ENCODE results near the gene SFXN1. TPM values are rescaled to one million over a fixed set of nuclear protein-coding genes. Genes with fewer than 3 reads are reported as not detected.

The SFXN1 gene, protein sequence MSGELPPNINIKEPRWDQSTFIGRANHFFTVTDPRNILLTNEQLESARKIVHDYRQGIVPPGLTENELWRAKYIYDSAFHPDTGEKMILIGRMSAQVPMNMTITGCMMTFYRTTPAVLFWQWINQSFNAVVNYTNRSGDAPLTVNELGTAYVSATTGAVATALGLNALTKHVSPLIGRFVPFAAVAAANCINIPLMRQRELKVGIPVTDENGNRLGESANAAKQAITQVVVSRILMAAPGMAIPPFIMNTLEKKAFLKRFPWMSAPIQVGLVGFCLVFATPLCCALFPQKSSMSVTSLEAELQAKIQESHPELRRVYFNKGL
- 342 and 410 TPM in 2 replicates for total RNA-seq (2012; rRNA removed)
- polyA plus RNA-seq (2012; rRNA removed) = 105 and 131 TPM in 2 replicates
- polyA plus RNA-seq (2012; cell fraction: cytosol; rRNA removed) = 50.0 and 69.0 TPM in 2 replicates
- polyA plus RNA-seq (2012; cell fraction: nucleus; rRNA removed; ENCODE audit: low replicate concordance) = 45.0 and 91.6 TPM in 2 replicates
- percentile 86 among the genes with signal in this experiment for Bru-seq, nascent RNA
- BruChase-seq, experiment 1, labeled RNA remaining after a 6-hour chase = percentile 85 among the genes with signal in this experiment
- percentile 83 among the genes with signal in this experiment for BruChase-seq, experiment 2, labeled RNA remaining after a 2-hour chase
- long read RNA-seq, full-length matches to known transcripts = 70 of 96 reads
- long read RNA-seq, partial matches to known transcripts = 6 of 96 reads
- long read RNA-seq, other reads (novel, unspliced or antisense) = 20 of 96 reads

DNA sequence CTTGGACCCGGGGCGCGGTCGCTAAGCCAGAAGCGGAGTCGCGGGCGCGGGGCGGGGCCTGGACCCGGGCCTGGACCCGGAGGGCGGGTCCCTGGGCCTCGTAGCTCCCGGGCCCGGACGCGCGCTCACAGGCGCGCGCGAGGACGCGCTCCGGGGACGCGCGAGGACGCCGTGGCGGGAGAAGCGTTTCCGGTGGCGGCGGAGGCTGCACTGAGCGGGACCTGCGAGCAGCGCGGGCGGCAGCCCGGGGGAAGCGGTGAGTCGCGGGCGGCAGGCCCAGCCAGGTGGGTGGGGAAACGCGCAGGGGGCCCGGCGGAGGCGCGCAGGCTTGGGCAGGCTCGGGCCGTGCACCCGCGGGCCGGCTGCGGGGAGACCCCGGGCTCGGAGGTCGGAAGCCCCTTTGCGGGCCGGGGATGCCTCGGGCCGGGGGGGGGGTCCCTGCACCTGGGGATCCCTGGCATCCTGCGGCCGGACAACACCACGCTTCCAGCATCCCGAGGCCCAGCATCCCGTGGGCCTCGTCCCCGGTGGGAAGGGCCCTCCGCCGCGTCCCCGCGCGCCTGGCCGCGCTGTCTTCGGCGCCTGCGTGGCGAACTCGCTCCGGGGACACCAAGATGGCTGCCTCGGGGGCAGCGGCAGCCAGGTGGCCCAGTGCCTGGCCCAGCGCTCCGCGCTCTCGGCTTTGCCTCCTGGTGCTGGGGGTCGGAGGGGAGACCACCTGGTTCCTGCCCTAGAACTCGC is at the start of gene SFXN1:
Gene SFXN1 (plus strand): TSS at position 177 of the 741 bp plus-strand sequence. CDS start 13,544 bp downstream, outside the sequence.
- in situ Hi-C loops (cut with MboI; ENCODE audit: low sequenced_read_pairs) = no loop called here
- Histone ChIP-seq H2AK5ac (ENCODE audit: low read depth, low read length) (peak within 1 kb of the TSS; percentile 96), H2AFZ (replicated peaks; ENCODE audit: low read length, poor library complexity) (peak within 1 kb of the TSS; percentile 91), H3K4me3 (ENCODE audit: insufficient read depth, low read depth, low read length) (peak within 1 kb of the TSS; percentile 93), H4K20me1 (ENCODE audit: insufficient read depth, low read length) (peaks cover 20% of the 10 kb centered on the region), H3K36me3 (ENCODE audit: control insufficient read depth, insufficient read depth, low read length) (peaks cover 7% of the 10 kb centered on the region), H3K27me3 (ENCODE audit: control insufficient read depth, insufficient read depth, low read length) (peaks cover 3% of the 10 kb centered on the region), H3K9me1 (ENCODE audit: insufficient read depth, low read length) (peaks cover 11% of the 10 kb centered on the region; the same call in 1 of the 2 replicates), H3K9ac (ENCODE audit: low read depth, low read length) (peak within 1 kb of the TSS; percentile 92), H3K14ac (replicated peaks; ENCODE audit: low read depth, low read length) (peak within 1 kb of the TSS; percentile 100), H3K4me2 (ENCODE audit: low read depth, low read length) (peak within 1 kb of the TSS; percentile 90), H4K8ac (ENCODE audit: low read depth in 2 of 2, low read length in 2 of 2) (peak within 1 kb of the TSS; percentile 90 to 98), H3K4me1 (ENCODE audit: control insufficient read depth, insufficient read depth, low read length) (peaks cover 5% of the 10 kb centered on the region), H3K9me3 (ENCODE audit: control insufficient read depth, insufficient read depth, low read length) (no peaks in the 10 kb centered on the region), H2BK120ac (ENCODE audit: low read depth, low read length) (peak within 1 kb of the TSS; percentile 82), H3K79me1 (ENCODE audit: low read depth in 1 of 2, low read length in 2 of 2) (peaks cover 8 to 28% of the 10 kb centered on the region in 2 experiments; a peak in 3 of 4 replicates), H2BK20ac (ENCODE audit: low read depth, low read length) (peak within 1 kb of the TSS; percentile 29), H3K56ac (ENCODE audit: extremely low read depth, insufficient read depth, low read length) (peak within 1 kb of the TSS; percentile 90), H4K5ac (ENCODE audit: low read depth, low read length) (peak within 1 kb of the TSS; percentile 96), H3K4ac (ENCODE audit: low read depth, low read length) (peak within 1 kb of the TSS; percentile 98), H3K23ac (ENCODE audit: low read depth, low read length) (peak within 1 kb of the TSS; percentile 99), H3K18ac (ENCODE audit: low read depth, low read length) (peak within 1 kb of the TSS; percentile 80), H2BK15ac (ENCODE audit: low read depth, low read length) (peak within 1 kb of the TSS; percentile 70), H4K91ac (ENCODE audit: insufficient read depth, low read depth, low read length) (peak within 1 kb of the TSS; percentile 97), H2BK5ac (ENCODE audit: low read depth, low read length, poor library complexity, severe bottlenecking) (peak within 1 kb of the TSS; percentile 75), H2AK9ac (replicated peaks; ENCODE audit: low read depth, low read length, poor library complexity) (peak within 1 kb of the TSS; percentile 97), H3K27ac (ENCODE audit: insufficient read depth, low read length) (peak within 1 kb of the TSS; percentile 79)
- WGBS, 2 experiments (ENCODE audit: extremely low coverage in 2 of 2, insufficient read length in 1 of 2) = 1% methylated on average over 53 of the region's 94 CpGs; no CpG with 5 or more reads in 1 of the 2 experiments
- ATAC-seq (ENCODE audit: low read depth) (peak; percentile 92), DNase-seq (peak; percentile 68)
- peak; percentile 63; the same call in 1 of the 2 replicates for TF ChIP-seq POLR2A (IDR thresholded peaks at IDR 0.05; ENCODE audit: low read depth, low read length)
- TF ChIP-seq BHLHE40 (IDR thresholded peaks at IDR 0.05; ENCODE audit: low read depth, low read length) = no peak
- TF ChIP-seq, protein P1, sequence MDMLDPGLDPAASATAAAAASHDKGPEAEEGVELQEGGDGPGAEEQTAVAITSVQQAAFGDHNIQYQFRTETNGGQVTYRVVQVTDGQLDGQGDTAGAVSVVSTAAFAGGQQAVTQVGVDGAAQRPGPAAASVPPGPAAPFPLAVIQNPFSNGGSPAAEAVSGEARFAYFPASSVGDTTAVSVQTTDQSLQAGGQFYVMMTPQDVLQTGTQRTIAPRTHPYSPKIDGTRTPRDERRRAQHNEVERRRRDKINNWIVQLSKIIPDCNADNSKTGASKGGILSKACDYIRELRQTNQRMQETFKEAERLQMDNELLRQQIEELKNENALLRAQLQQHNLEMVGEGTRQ (IDR thresholded peaks at IDR 0.05; ENCODE audit: low read depth, low read length) = no peak
- TF ChIP-seq RAD21 (IDR thresholded peaks at IDR 0.05; ENCODE audit: low read length) = no peak
- peak; percentile 40; the same call in 1 of the 2 replicates for TF ChIP-seq MXI1 (IDR thresholded peaks at IDR 0.05; ENCODE audit: borderline replicate concordance, low read depth, low read length)
- TF ChIP-seq MAZ (IDR thresholded peaks at IDR 0.05; ENCODE audit: borderline replicate concordance, low read depth, low read length) = peak; percentile 19; the same call in 1 of the 2 replicates
- no peak for TF ChIP-seq CHD1 (IDR thresholded peaks at IDR 0.05; ENCODE audit: low read depth, low read length)
- no peak for TF ChIP-seq MAFK (IDR thresholded peaks at IDR 0.05; ENCODE audit: low read depth, low read length)
- dilution Hi-C loops (cut with HindIII; ENCODE audit: low sequenced_read_pairs, unreplicated experiment) = no loop called here
- ChIA-PET POLR2A (ENCODE audit: unreplicated experiment) (interaction anchor here (0.6 kb wide), 2 partner anchors 49 to 970 kb away, joined by 3 to 4 read pairs; no protein-coding TSS in a partner anchor), CTCF (interaction anchor here (0.6 kb wide), 1 partner anchor 247 kb away, joined by 3 read pairs; no protein-coding TSS in a partner anchor)
- intact Hi-C loops (cut with micrococcal nuclease) = no loop called here
- BruUV-seq (replicated peaks) = no TSS peak
